ENCODE data around the gene SLC22A23.

GRCh38 chr6:3353213-3353903 is 103.5 kb downstream of the SLC22A23 start:
- TF ChIP-seq CTCF (IDR thresholded peaks at IDR 0.05) = no peak
- no peak for TF ChIP-seq POLR2AphosphoS5 (IDR thresholded peaks at IDR 0.05)
- TF ChIP-seq EP300 (IDR thresholded peaks at IDR 0.05) = no peak

Data from gastroesophageal sphincter (tissue), 3 donors.